Stimulated activated CD4-positive, alpha-beta T cell treated with anti-CD3 and anti-CD28 coated beads, TNF-alpha, amount 100 ng/mL, for 24 hours (primary cell): ENCODE results near the gene LCN10.
A peak's percentile ranks its signal among the peaks of the same experiment; 100 is the strongest.
"Not testable (repeated sequence)": the region's sequence is repeated elsewhere in the genome, so short reads cannot be mapped to it uniquely, and the experiment has no call there.

Experiments used
- DNase-seq, 3 experiments: peaks; one replicate each; pipeline ENCODE4 v3.0.0-alpha.2; 2020; ENCODE audit warnings: low read depth in 3 of 3

The LCN10 gene

DNA sequence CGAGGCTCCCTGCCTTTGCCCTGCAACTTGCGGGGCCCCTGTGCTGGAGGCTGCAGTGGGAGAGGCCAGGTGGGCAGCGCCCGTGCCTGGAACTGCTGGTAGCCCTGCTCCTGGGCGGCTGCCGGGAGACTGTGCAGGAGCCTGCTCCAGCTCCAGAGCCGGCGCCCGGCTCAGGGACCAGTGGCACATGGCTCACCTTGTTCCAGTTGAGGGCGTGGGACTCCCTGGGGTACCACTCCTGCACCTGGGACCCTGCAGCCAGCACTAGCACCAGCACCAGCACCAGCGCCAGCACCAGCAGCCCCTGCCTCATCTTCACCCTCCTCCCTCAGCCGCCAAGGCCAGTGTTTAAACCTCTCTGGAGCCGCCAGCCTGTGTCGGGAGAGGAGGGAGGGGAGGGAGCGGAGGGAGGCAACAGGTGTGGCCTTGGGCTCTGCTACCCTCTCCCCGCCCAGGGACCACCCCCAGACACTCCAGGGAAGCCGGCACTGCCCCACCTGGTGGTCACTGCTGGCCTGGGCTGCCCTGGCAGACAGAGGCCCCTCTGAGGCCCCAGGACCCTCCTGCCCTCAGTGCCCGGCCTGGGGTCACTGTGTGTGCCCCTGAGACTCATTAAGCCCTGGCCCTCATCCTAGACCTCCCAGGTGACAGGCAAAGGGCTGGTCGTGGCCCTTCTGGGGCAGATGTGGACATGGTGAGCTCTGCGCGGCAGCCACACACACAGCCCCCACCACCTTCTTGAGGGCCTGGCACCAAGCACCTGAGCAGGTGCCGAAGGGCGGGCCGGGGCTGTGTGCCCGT is at the start of gene LCN10:
LCN10 (minus strand) TSS at position 350 of the 801 bp plus-strand sequence; CDS start at position 313, 37 bp downstream.
- no peak for DNase-seq

DNA sequence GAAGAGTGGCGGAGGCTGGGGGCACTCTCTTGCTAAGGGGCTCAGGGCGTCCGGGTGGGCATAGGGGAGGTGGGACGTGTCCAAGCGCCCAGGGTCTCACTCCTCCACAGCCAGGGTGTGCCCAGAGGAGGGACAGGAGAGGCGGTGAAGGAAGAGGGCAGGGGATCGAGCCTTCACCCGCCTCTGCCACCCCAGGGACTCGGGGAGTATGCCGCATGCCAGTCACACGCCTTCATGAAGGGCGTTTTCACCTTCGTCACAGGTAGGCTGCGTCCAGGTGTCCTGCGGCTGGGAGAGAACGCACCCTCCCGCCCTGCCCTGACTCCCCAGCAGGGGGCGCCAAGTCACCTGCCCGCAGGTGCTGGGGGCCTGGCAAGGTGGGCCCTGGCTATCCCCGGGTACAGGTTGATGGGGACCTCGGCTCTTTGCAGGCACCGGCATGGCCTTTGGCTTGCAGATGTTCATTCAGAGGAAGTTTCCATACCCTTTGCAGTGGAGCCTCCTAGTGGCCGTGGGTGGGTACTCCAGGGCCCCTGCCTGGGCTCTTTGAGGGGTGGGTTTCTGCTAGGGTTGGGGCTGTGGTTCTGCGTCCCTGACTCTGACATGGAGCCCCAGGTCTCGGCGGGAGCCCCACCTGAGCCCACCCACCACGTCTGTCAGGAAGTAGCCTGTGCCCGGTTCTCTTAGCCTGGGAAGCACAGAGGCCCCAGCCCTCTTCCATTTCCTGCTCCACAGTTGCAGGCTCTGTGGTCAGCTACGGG is 49.0 kb upstream of the LCN10 start:
- DNase-seq = peak in 2 of 3 experiments; percentile 48 to 64

GRCh38 chr9:136790640-136791515 is 48.1 kb upstream of the LCN10 start, which contains the start of gene TMEM141:
TSS of gene TMEM141 (plus strand) at chr9:136791344. CDS start at chr9:136791371, 27 bp downstream.
- DNase-seq = peak; percentile 100

- DNase-seq = no peak
These were observed 46.8 kb upstream of the LCN10 start for GRCh38 chr9:136789523-136789937.

- not testable (repeated sequence) for DNase-seq
These were observed 46.1 kb upstream of the LCN10 start for GRCh38 chr9:136788644-136789522.

- DNase-seq = peak; percentile 50 to 62 (median 61)
These were observed 45.1 kb upstream of the LCN10 start for GRCh38 chr9:136787690-136788400.

DNA sequence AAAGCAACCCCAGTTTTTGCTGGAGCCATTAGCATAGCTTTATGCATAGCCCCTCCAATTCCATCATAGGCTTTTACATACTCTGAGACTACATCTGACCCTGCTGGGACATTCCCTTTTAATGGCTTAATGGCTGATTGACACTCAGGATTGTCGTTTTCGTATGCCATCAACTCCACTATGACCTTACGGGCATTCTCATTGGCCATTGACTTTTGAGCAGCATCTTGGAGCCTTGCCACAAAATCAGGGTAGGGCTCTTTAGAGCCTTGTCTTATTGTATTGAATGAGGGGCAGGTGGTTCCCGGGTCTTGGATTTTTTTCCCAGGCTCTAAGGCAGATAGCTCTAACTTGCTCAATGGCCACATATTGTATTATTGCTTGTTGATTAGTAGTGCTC is 44.2 kb upstream of the LCN10 start:
- not testable (repeated sequence) for DNase-seq

GRCh38 chr9:136786451-136786850 is 43.7 kb upstream of the LCN10 start:
- DNase-seq = no peak

- DNase-seq = not testable (repeated sequence)
These were observed 43.0 kb upstream of the LCN10 start for GRCh38 chr9:136785565-136786355.

- DNase-seq = no peak
These were observed 42.2 kb upstream of the LCN10 start for GRCh38 chr9:136784997-136785361.

- no peak for DNase-seq
These were observed 41.7 kb upstream of the LCN10 start for GRCh38 chr9:136784249-136784996.

DNA sequence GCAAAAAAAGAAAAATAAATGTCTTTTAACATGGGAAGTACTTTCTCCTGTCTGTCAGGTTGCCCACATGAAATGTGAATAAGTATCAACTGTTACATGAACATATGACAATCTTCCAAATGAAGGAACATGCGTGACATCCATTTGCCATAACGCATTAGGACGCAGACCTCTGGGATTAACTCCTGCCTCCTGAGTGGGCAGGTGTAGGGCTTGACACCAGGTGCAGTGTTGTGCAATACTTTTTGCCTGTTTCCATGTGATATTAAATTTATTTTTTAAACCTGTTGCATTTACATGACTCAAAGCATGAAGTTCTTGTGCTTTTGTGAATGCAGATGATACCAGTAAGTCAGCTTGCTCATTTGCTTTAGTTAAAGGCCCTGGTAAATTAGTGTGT is 39.7 kb upstream of the LCN10 start:
- DNase-seq = no peak

- DNase-seq = no peak
These were observed 37.1 kb upstream of the LCN10 start for GRCh38 chr9:136779808-136780207.

- DNase-seq = no peak
These were observed 34.6 kb upstream of the LCN10 start for GRCh38 chr9:136777359-136777758.

- DNase-seq = no peak
These were observed 34.2 kb upstream of the LCN10 start for GRCh38 chr9:136776947-136777346.

DNA sequence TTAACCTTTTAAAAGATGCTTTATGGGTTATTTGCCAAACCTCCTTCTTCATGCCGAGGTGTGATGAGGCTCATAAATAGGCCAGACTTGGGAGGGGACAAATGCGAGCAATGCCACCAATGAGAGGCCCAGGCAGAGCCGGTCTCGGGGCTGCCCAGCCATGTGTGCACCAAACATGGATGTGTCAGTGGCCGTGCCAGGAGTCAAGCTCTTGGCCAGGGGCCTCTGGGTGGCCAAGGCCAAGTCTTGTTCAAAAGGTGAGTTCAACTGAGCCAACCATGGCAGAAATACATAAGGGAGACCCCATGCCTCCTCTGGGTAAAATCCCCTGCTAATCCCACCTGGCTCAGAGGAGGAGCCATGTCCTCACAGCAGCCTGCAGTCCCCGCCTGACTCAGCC is 32.5 kb upstream of the LCN10 start:
- DNase-seq = no peak

- DNase-seq = no peak
These were observed 31.8 kb upstream of the LCN10 start for GRCh38 chr9:136774416-136775045.

DNA sequence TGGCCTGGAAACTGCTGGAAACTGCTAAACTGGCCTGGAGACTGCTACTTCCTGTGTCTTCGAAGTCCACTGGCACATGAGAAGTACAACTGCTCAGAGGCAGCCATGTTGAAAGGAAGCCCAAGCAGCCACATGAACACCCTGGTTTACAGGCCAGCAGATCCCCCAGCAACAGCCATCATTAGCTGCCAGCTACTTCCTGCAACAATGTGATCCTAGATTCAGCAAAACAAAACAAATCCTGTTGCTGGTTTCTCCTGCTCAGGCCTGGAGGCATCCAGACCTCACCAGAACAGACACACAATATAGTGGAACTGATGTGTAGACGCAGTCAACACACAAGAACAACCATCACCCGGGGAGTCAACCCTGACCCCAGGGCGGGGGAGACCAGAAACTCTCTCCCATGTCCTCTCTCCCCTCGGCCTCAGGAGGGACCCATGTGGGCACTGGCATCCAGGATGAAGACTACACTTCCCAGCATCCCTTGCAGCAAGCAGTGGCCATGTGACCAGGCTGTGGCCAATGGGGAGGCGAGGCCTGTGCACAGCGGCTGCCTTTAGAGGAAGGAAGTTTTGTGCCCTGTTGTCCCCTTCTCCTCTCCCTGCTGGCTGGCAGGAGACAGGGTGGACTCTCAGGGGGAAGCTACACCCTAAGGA is 30.8 kb upstream of the LCN10 start:
- DNase-seq = peak in 1 of 3 experiments; percentile 28
